Measurements from ENCODE around the gene RBBP8NL. TPM values are rescaled to one million over a fixed set of nuclear protein-coding genes. Genes with fewer than 3 reads are reported as not detected.

RBBP8NL gene
- total and polyA plus RNA-seq, 4 donors = under 0.01 to 0.14 TPM; not detected in 2

DNA sequence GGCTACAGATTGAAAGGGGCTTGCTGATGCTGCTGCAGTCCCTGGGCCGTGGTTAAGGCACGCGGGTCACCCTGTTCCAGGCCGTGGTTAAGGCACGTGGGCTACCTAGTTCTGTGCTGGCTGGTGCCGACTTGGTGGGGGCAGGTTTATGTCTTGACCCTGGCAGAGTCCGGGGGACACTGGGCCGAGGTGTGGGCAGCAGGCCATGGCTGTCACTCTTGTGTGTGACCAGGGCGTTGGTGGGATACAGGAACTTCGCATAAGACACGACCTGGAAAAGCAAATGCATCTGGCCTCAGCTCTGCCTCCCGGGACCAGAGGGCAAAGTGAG, 34.0 kb downstream of the RBBP8NL start (continued):
- TF ChIP-seq HNF4G (IDR thresholded peaks at IDR 0.05) (no peak), YY1 (IDR thresholded peaks at IDR 0.05) (no peak), ATF3 (IDR thresholded peaks at IDR 0.05) (no peak), GABPA (IDR thresholded peaks at IDR 0.05 in 1 of 2, conservative IDR thresholded peaks at IDR 0.05 in 1 of 2) (no peak), TAF1 (conservative IDR thresholded peaks at IDR 0.05) (no peak)
- TF ChIP-seq, protein P1, sequence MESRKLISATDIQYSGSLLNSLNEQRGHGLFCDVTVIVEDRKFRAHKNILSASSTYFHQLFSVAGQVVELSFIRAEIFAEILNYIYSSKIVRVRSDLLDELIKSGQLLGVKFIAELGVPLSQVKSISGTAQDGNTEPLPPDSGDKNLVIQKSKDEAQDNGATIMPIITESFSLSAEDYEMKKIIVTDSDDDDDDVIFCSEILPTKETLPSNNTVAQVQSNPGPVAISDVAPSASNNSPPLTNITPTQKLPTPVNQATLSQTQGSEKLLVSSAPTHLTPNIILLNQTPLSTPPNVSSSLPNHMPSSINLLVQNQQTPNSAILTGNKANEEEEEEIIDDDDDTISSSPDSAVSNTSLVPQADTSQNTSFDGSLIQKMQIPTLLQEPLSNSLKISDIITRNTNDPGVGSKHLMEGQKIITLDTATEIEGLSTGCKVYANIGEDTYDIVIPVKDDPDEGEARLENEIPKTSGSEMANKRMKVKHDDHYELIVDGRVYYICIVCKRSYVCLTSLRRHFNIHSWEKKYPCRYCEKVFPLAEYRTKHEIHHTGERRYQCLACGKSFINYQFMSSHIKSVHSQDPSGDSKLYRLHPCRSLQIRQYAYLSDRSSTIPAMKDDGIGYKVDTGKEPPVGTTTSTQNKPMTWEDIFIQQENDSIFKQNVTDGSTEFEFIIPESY (IDR thresholded peaks at IDR 0.05) = no peak

GRCh38 chr20:62392621-62393334, 34.6 kb downstream of the RBBP8NL start:
- H3K36me3 ChIP-seq (ENCODE audit: control insufficient read depth in 4 of 4, insufficient read depth in 3 of 4, low read depth in 1 of 4, low read length in 3 of 4) = peaks cover 0 to 15% (median 4%) of the 10 kb centered on the region in 4 donors
- peaks cover 8 to 30% (median 24%) of the 10 kb centered on the region in 4 donors for H3K4me1 ChIP-seq (ENCODE audit: control insufficient read depth in 4 of 4, insufficient read depth in 4 of 4, low read length in 3 of 4)
- TF ChIP-seq JUND (IDR thresholded peaks at IDR 0.05) (no peak), SP1 (IDR thresholded peaks at IDR 0.05) (no peak), RAD21 (IDR thresholded peaks at IDR 0.05) (no peak), ATF3 (IDR thresholded peaks at IDR 0.05) (no peak), HNF4G (IDR thresholded peaks at IDR 0.05) (no peak), FOXA2 (IDR thresholded peaks at IDR 0.05) (no peak), FOXA1 (IDR thresholded peaks at IDR 0.05) (no peak)
- TF ChIP-seq, protein P2, sequence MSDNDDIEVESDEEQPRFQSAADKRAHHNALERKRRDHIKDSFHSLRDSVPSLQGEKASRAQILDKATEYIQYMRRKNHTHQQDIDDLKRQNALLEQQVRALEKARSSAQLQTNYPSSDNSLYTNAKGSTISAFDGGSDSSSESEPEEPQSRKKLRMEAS (IDR thresholded peaks at IDR 0.05) = no peak
- TF ChIP-seq, protein P1 (IDR thresholded peaks at IDR 0.05) = no peak
- WGBS = 94% methylated on average over 21 of the region's 21 CpGs
- H3K27ac ChIP-seq (ENCODE audit: low read depth in 1 of 2, low read length in 2 of 2) = no peak overlapping the region
- H3K4me3 ChIP-seq (ENCODE audit: low read depth in 1 of 3, low read length in 3 of 3) = no peak overlapping the region
- H3K9ac ChIP-seq (ENCODE audit: low read depth in 1 of 2, low read length in 2 of 2) = no peak overlapping the region
- no peaks in the 10 kb centered on the region for H3K27me3 ChIP-seq (ENCODE audit: control insufficient read depth in 4 of 4, insufficient read depth in 4 of 4, low read length in 3 of 4)
- no peak for DNase-seq (ENCODE audit: low spot score)
- H3K9me3 ChIP-seq (ENCODE audit: control insufficient read depth in 4 of 4, low read length in 3 of 4) = no peaks in the 10 kb centered on the region

- Histone ChIP-seq H3K9ac (ENCODE audit: low read depth in 1 of 2, low read length in 2 of 2) (no peak overlapping the region), H3K4me1 (ENCODE audit: control insufficient read depth in 4 of 4, insufficient read depth in 4 of 4, low read length in 3 of 4) (peaks cover 8 to 35% (median 28%) of the 10 kb centered on the region in 4 donors), H3K4me3 (ENCODE audit: low read depth in 1 of 3, low read length in 3 of 3) (no peak overlapping the region), H3K27ac (ENCODE audit: low read depth in 1 of 2, low read length in 2 of 2) (no peak overlapping the region), H3K9me3 (ENCODE audit: control insufficient read depth in 4 of 4, low read length in 3 of 4) (no peaks in the 10 kb centered on the region), H3K27me3 (ENCODE audit: control insufficient read depth in 4 of 4, insufficient read depth in 4 of 4, low read length in 3 of 4) (no peaks in the 10 kb centered on the region), H3K36me3 (ENCODE audit: control insufficient read depth in 4 of 4, insufficient read depth in 3 of 4, low read depth in 1 of 4, low read length in 3 of 4) (peaks cover 0 to 15% (median 4%) of the 10 kb centered on the region in 4 donors)
- TF ChIP-seq JUND (IDR thresholded peaks at IDR 0.05) = no peak
- TF ChIP-seq, protein P1 (IDR thresholded peaks at IDR 0.05) = no peak
- no peak for TF ChIP-seq REST (IDR thresholded peaks at IDR 0.05)
- TF ChIP-seq, protein P2 (IDR thresholded peaks at IDR 0.05) = no peak
- no peak for DNase-seq (ENCODE audit: low spot score)
- WGBS = 95% methylated on average over 10 of the region's 10 CpGs
Observed at GRCh38 chr20:62392077-62392418, 35.3 kb downstream of the RBBP8NL start.
